ENCODE data around the gene EPHA10.
"Not testable (repeated sequence)": the region's sequence is repeated elsewhere in the genome, so short reads cannot be mapped to it uniquely, and the experiment has no call there.

Gene EPHA10

GRCh38 chr1:37767488-37767887 lies 2.6 kb upstream of the EPHA10 start:
- no peak for DNase-seq

GRCh38 chr1:37765916-37766664 lies 1.2 kb upstream of the EPHA10 start:
- no peak for DNase-seq

GRCh38 chr1:37764414-37764825 lies 500 bp downstream of the EPHA10 start:
- no peak for DNase-seq

- no peak for DNase-seq
Measured at GRCh38 chr1:37763791-37764413, 1.0 kb downstream of the EPHA10 start.

GRCh38 chr1:37762516-37762915 lies 2.4 kb downstream of the EPHA10 start:
- no peak for DNase-seq

GRCh38 chr1:37761416-37762095 lies 3.4 kb downstream of the EPHA10 start:
- DNase-seq, result no peak

GRCh38 chr1:37759451-37759850 lies 5.5 kb downstream of the EPHA10 start:
- no peak for DNase-seq

GRCh38 chr1:37755951-37756560 lies 8.9 kb downstream of the EPHA10 start:
- no peak for DNase-seq

- DNase-seq, result no peak
Measured at GRCh38 chr1:37755290-37755689, 9.6 kb downstream of the EPHA10 start.

- DNase-seq, result no peak
Measured at GRCh38 chr1:37753473-37754321, 11.2 kb downstream of the EPHA10 start.

GRCh38 chr1:37752583-37753471 lies 12.1 kb downstream of the EPHA10 start:
- no peak for DNase-seq

- DNase-seq, result no peak
Measured at GRCh38 chr1:37752213-37752582, 12.7 kb downstream of the EPHA10 start.

GRCh38 chr1:37748565-37748964 lies 16.4 kb downstream of the EPHA10 start:
- DNase-seq, result no peak

- no peak for DNase-seq
Measured at GRCh38 chr1:37746806-37747205, 18.1 kb downstream of the EPHA10 start.

GRCh38 chr1:37741662-37742061 lies 23.3 kb downstream of the EPHA10 start:
- no peak for DNase-seq

GRCh38 chr1:37741130-37741529 lies 23.8 kb downstream of the EPHA10 start:
- DNase-seq, result no peak

GRCh38 chr1:37739222-37739621 lies 25.7 kb downstream of the EPHA10 start:
- DNase-seq, result no peak

GRCh38 chr1:37738619-37739018 lies 26.3 kb downstream of the EPHA10 start:
- DNase-seq, result not testable (repeated sequence)

GRCh38 chr1:37737975-37738374 lies 26.9 kb downstream of the EPHA10 start:
- not testable (repeated sequence) for DNase-seq

- DNase-seq, result no peak
Measured at GRCh38 chr1:37734629-37735591, 30.0 kb downstream of the EPHA10 start.

All from NCI-H187 treated with DMSO at 0.1 percent for 48 hours (cell line).